Peyer's patch (tissue), 4 donors: ENCODE results near the gene VCY1B.

Experiments used
- CTCF ChIP-seq, 6 experiments: fragments of 450-650 bp in 4 of 6; fragments of 200-600 bp in 2 of 6; sonication (generic) in 1 of 6; IDR thresholded peaks; one replicate each; pipeline ENCODE4 v1.5.1; 2017 to 2019; ENCODE audit warnings: antibody characterized with exemption in 6 of 6, mild to moderate bottlenecking in 3 of 6, moderate library complexity in 1 of 6
- POLR2A ChIP-seq, 2 donors: fragments of 450-650 bp; IDR thresholded peaks; one replicate each; pipeline ENCODE4 v1.5.1; 2017; ENCODE audit warnings: antibody characterized with exemption in 2 of 2, mild to moderate bottlenecking in 2 of 2, moderate library complexity in 2 of 2

DNA sequence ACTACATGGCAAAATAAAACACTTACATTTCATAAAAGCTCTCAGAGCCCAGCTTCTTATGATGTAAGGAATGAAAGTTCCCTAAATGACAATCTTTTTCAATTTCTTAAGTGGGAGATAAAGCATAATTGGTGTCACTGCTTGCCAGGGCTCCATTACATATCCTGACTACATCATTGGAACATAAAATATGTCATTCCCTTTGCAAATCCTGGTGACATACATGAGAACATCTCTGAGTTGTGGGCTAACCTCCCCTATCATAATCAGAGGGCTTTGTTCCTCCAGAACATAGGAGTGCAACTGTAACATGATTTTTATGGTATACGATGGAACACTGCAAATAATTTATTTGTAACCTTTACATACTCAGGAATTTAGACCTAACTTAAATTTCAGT is 29.9 kb downstream of the VCY1B start:
- TF ChIP-seq POLR2A (IDR thresholded peaks at IDR 0.05), result no peak
- TF ChIP-seq CTCF (IDR thresholded peaks at IDR 0.05), result no peak
